ENCODE measurements around the gene SLC22A14. TPM values are rescaled to one million over a fixed set of nuclear protein-coding genes. Genes with fewer than 3 reads are reported as not detected.

The SLC22A14 gene
- total RNA-seq, 1 experiment from 2014 or later: not detected

GRCh38 chr3:38276917-38277630, 5.0 kb upstream of the SLC22A14 start:
- Histone ChIP-seq H4K20me1 (ENCODE audit: control insufficient read depth, insufficient read depth, insufficient read length) (no peaks in the 10 kb centered on the region), H4K8ac (replicated peaks; ENCODE audit: insufficient read length, low read depth, low read length) (no peak overlapping the region), H4K5ac (ENCODE audit: insufficient read length, low read depth, low read length) (no peak overlapping the region), H3K27ac (ENCODE audit: insufficient read length, low read depth, low read length) (no peak overlapping the region), H3K23ac (ENCODE audit: insufficient read length, low read depth, low read length) (no peak overlapping the region), H3K9ac (ENCODE audit: extremely low read depth, insufficient read length, low read length) (no peak overlapping the region), H3K56ac (ENCODE audit: insufficient read length, low read depth, low read length) (no peak overlapping the region), H2BK5ac (ENCODE audit: insufficient read length, low read length) (no peak overlapping the region), H2AFZ (ENCODE audit: low read length) (no peak overlapping the region), H3K79me2 (ENCODE audit: insufficient read depth, low read length) (no peaks in the 10 kb centered on the region), H3K9me3 (ENCODE audit: control insufficient read depth, low read depth, low read length) (no peaks in the 10 kb centered on the region), H3K27me3 (ENCODE audit: insufficient read depth, low read length) (no peaks in the 10 kb centered on the region), H3K14ac (ENCODE audit: insufficient read depth, low read length) (no peak overlapping the region; the same call in 1 of the 2 replicates), H2BK12ac (ENCODE audit: insufficient read length, low read depth, low read length) (no peak overlapping the region), H3K23me2 (ENCODE audit: insufficient read length, low read depth, low read length, poor library complexity, severe bottlenecking) (no peaks in the 10 kb centered on the region), H3K4ac (ENCODE audit: low read depth, low read length) (no peak overlapping the region), H4K91ac (ENCODE audit: insufficient read length, low read depth, low read length) (no peak overlapping the region), H2AK5ac (ENCODE audit: insufficient read length, low read length) (no peak overlapping the region), H3K79me1 (ENCODE audit: insufficient read depth, low read depth, low read length, poor library complexity, severe bottlenecking) (no peaks in the 10 kb centered on the region), H3K18ac (ENCODE audit: insufficient read length, low read depth, low read length) (no peak overlapping the region), H2BK20ac (ENCODE audit: low read depth, low read length, poor library complexity, severe bottlenecking) (no peak overlapping the region), H3T11ph (ENCODE audit: low read length) (no peak overlapping the region), H3K4me2 (ENCODE audit: insufficient read depth, insufficient read length, low read length) (no peak overlapping the region), H2BK15ac (ENCODE audit: low read depth, low read length) (no peak overlapping the region), H3K4me1 (ENCODE audit: insufficient read depth, low read length) (no peaks in the 10 kb centered on the region), H2BK120ac (ENCODE audit: low read depth, low read length, poor library complexity, severe bottlenecking) (no peak overlapping the region)
- Mint-ChIP-seq H3K27me3 (ENCODE audit: low read depth) (peaks cover 1% of the 10 kb centered on the region; the same call in 1 of the 2 replicates), H3K27ac (no peak overlapping the region), H3K9me3 (no peaks in the 10 kb centered on the region), H3K4me1 (peaks cover 3% of the 10 kb centered on the region in 2 experiments), H3K4me3 (no peak overlapping the region), H3K36me3 (ENCODE audit: insufficient read depth in 1 of 3, low read depth in 3 of 3) (0 out of 7 replicates have a peak, but pooled peaks cover 0 to 2% (median 0%) of the 10 kb centered on the region in 3 experiments)
- WGBS (ENCODE audit: extremely low coverage, insufficient read length, low lambda C conversion rate): no CpG with 5 or more reads among the region's 13 CpGs
- no peak for TF ChIP-seq CTCF (conservative IDR thresholded peaks at IDR 0.05)
- DNase-seq: no peak

Data from H9 (cell line).